ENCODE data around the gene HPS4. TPM values are rescaled to one million over a fixed set of nuclear protein-coding genes. Genes with fewer than 3 reads are reported as not detected.
"Not testable (repeated sequence)": the region's sequence is repeated elsewhere in the genome, so short reads cannot be mapped to it uniquely, and the experiment has no call there.

The HPS4 gene
- total RNA-seq, 4 donors from 2014 or later = 7.0 to 13.9 (median 10.5) TPM

GRCh38 chr22:26410386-26410785, 73.2 kb downstream of the HPS4 start:
- ATAC-seq (no peak), DNase-seq (no peak)
- H3K4me3 ChIP-seq = no peak overlapping the region
- intact Hi-C loops (cut with DNase I; ENCODE audit: low total_unique reads) (no loop called here), in situ Hi-C loops (cut with MboI; ENCODE audit: low sequenced_read_pairs in 4 of 4) (no loop called here)
- no peak for TF ChIP-seq POLR2A (IDR thresholded peaks at IDR 0.05)
- TF ChIP-seq CTCF (IDR thresholded peaks at IDR 0.05 in 4 of 5, conservative IDR thresholded peaks at IDR 0.05 in 1 of 5) = no peak
- no peaks in the 10 kb centered on the region for H3K9me3 ChIP-seq
- no peaks in the 10 kb centered on the region for H3K4me1 ChIP-seq
- H3K27ac ChIP-seq = no peak overlapping the region
- H3K36me3 ChIP-seq = no peaks in the 10 kb centered on the region
- peaks cover under 1 to 18% (median 13%) of the 10 kb centered on the region in 3 donors for H3K27me3 ChIP-seq

GRCh38 chr22:26409719-26410335, 73.8 kb downstream of the HPS4 start:
- Histone ChIP-seq H3K9me3 (no peaks in the 10 kb centered on the region), H3K27ac (no peak overlapping the region), H3K27me3 (peaks cover 0 to 13% (median 8%) of the 10 kb centered on the region in 3 donors), H3K36me3 (no peaks in the 10 kb centered on the region), H3K4me3 (no peak overlapping the region), H3K4me1 (no peaks in the 10 kb centered on the region)
- ATAC-seq = no peak
- no peak for DNase-seq
- intact Hi-C loops (cut with DNase I; ENCODE audit: low total_unique reads) = no loop called here
- in situ Hi-C loops (cut with MboI; ENCODE audit: low sequenced_read_pairs in 4 of 4) = no loop called here
- TF ChIP-seq CTCF (IDR thresholded peaks at IDR 0.05 in 4 of 5, conservative IDR thresholded peaks at IDR 0.05 in 1 of 5) (no peak), POLR2A (IDR thresholded peaks at IDR 0.05) (no peak)

GRCh38 chr22:26408562-26409220, 74.9 kb downstream of the HPS4 start:
- H3K27ac ChIP-seq; intact Hi-C loops (cut with DNase I; ENCODE audit: low total_unique reads); ATAC-seq; H3K4me3 ChIP-seq; H3K9me3 ChIP-seq; H3K36me3 ChIP-seq; H3K4me1 ChIP-seq; H3K27me3 ChIP-seq; DNase-seq; in situ Hi-C loops (cut with MboI; ENCODE audit: low sequenced_read_pairs in 4 of 4): not testable (repeated sequence)

- ATAC-seq (no peak), DNase-seq (no peak)
- in situ Hi-C loops (cut with MboI; ENCODE audit: low sequenced_read_pairs in 4 of 4) (no loop called here), intact Hi-C loops (cut with DNase I; ENCODE audit: low total_unique reads) (no loop called here)
- H3K9me3 ChIP-seq = no peaks in the 10 kb centered on the region
- TF ChIP-seq CTCF (IDR thresholded peaks at IDR 0.05 in 4 of 5, conservative IDR thresholded peaks at IDR 0.05 in 1 of 5) (no peak), POLR2A (IDR thresholded peaks at IDR 0.05) (no peak)
- H3K36me3 ChIP-seq = no peaks in the 10 kb centered on the region
- no peak overlapping the region for H3K4me3 ChIP-seq
- H3K27ac ChIP-seq = no peak overlapping the region
- H3K27me3 ChIP-seq = peaks cover 0 to 8% (median 0%) of the 10 kb centered on the region in 3 donors
- no peaks in the 10 kb centered on the region for H3K4me1 ChIP-seq
Observed at GRCh38 chr22:26406118-26406517, 77.5 kb downstream of the HPS4 start.

GRCh38 chr22:26404851-26405421, 78.6 kb downstream of the HPS4 start:
- no peak overlapping the region for H3K4me3 ChIP-seq
- intact Hi-C loops (cut with DNase I; ENCODE audit: low total_unique reads) = no loop called here
- H3K27ac ChIP-seq = no peak overlapping the region
- H3K9me3 ChIP-seq = no peaks in the 10 kb centered on the region
- no peak for DNase-seq
- peaks cover 0 to 8% (median 0%) of the 10 kb centered on the region in 3 donors for H3K27me3 ChIP-seq
- TF ChIP-seq CTCF (IDR thresholded peaks at IDR 0.05 in 4 of 5, conservative IDR thresholded peaks at IDR 0.05 in 1 of 5) (no peak), POLR2A (IDR thresholded peaks at IDR 0.05) (no peak)
- H3K36me3 ChIP-seq = no peaks in the 10 kb centered on the region
- in situ Hi-C loops (cut with MboI; ENCODE audit: low sequenced_read_pairs in 4 of 4) = loop anchor here in 1 of 4 donors (5.0 kb wide), 1 partner anchor 57 kb away; no protein-coding TSS in a partner anchor
- no peak for ATAC-seq
- H3K4me1 ChIP-seq = no peaks in the 10 kb centered on the region
